GM18873 (cell line): ENCODE measurements around the gene NLRP8.
"Not testable (repeated sequence)": the region's sequence is repeated elsewhere in the genome, so short reads cannot be mapped to it uniquely, and the experiment has no call there.

Experiments used
- ATAC-seq: cut with Tn5 transposase; IDR thresholded peaks from one replicate; pipeline ENCODE4 v1.9.1; 2021; ENCODE audit warnings: mild to moderate bottlenecking, moderate library complexity, moderate number of reproducible peaks; ENCODE audit not compliant: unreplicated experiment, low FRiP score

NLRP8 gene

DNA sequence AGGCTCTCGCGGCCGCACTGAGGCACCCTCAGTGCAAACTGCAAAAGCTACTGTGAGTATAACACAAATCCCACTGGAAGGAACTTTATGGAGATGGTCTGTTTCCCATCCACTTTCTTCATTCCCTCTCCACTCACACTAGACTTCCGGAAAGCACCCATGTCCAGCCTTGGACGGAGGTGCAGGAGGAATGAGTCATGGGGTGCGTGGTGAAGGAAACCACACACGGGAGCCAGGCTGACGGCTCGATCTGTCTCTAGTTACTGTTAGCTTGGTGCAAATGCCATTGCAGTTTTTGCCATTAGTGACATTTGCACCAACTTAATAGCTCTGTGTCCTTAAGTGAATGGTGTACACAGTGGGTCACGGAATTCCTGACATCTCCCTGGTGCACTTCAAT, 14.6 kb downstream of the NLRP8 start:
- ATAC-seq = no peak

GRCh38 chr19:55973982-55974381, 26.4 kb downstream of the NLRP8 start:
- no peak for ATAC-seq

DNA sequence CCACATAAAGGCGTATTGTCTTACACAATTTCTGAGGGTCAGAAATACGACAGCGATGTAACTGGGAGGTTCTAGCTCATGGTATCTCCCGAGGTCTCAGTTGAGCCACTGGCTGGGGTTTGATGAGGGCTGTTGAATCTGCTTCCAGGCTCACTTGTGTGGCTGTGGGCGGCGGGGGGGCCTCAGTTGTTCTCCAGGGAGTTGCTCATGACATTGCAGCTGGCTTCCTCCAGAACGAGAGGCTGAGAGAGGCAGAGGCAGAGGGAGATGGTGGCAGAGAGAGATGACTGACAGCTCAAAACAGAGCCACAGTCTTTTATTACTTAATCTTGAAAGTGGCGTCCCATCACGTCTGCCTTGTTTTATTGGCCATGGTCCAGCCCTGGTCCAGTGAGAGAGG, 32.8 kb downstream of the NLRP8 start:
- ATAC-seq = no peak

DNA sequence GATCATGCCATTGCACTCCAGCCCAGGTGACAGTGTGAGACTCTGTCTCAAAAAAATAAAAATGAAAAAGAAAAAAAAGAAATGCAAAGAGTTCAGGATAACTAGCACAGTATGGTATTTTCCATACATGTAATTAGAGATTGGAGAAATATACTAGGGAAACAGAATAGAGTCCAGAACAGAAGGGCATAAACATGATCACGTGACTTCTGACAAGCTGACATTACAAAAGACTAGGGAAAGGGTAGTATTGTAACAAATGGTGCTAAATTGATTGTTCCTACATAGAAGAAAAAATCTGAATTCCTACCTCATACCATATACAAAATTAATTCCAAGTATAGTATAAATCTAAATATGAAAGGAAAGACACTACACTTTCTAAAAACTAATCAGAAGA, 37.6 kb downstream of the NLRP8 start:
- ATAC-seq = no peak

DNA sequence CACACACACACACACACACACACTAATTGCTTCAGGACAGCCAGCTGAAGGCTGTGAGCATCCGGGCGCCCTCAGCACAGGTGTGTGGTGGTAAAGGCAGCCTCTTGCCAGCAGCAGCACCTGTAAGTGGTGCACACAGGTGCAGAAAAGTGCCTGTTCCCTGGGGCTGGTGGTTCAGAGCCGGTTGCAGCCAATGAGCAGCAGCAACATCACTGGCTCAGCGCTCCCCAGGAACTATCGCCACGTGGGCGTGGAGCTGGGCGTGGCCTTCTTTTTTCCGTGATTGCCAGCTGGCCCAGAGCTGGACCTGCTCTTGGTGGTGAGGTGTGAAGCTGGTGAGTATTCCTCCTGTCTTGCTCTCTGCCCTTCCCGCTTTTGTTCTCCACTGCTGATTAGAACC, 38.9 kb downstream of the NLRP8 start, which contains the start of gene NLRP5:
TSS of gene NLRP5 (plus strand) at position 289 of the 400 bp plus-strand sequence.
- no peak for ATAC-seq

- ATAC-seq = no peak
Measured at GRCh38 chr19:55990831-55991230, 43.2 kb downstream of the NLRP8 start.

DNA sequence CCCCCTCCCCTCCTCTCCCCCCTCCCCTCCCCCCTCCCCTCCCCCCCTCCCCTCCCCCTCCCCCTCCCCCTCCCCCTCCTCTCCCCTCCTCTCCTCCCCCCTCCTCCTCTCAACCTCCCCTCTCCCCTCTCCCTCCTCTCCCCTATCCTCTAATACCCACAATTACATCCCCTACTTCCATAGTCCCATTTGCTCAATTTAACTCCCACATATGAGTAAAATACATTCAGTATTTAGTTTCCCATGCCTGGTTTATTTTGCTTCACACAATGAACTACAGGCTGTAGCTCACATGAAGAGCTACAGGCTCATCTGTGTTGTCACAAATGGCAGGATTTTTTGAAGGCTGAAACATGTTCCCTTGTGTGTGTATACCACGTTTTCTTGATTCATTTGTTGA, 45.9 kb downstream of the NLRP8 start:
- ATAC-seq = no peak

GRCh38 chr19:56014765-56015164, 67.1 kb downstream of the NLRP8 start:
- no peak for ATAC-seq

DNA sequence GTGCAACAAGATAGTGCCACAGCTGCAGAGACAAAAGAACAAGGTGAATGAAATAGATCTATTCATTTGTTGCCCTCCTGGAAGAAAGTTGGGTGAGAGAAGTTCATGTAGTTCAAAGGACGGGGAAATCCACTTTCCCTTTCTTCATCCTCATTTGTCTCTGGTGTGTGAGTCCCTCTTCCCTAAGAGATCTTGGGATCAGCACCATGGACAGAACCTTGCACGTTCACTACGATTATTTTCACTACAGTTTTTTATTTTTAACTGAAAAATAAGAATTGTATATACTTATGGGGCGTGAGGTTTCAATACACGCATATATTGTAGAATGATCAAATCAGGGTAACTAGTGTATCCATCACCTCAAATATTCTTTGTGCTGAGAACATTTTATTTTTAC, 68.1 kb downstream of the NLRP8 start:
- no peak for ATAC-seq

- ATAC-seq = not testable (repeated sequence)
Measured at GRCh38 chr19:56019325-56019724, 71.7 kb downstream of the NLRP8 start.

DNA sequence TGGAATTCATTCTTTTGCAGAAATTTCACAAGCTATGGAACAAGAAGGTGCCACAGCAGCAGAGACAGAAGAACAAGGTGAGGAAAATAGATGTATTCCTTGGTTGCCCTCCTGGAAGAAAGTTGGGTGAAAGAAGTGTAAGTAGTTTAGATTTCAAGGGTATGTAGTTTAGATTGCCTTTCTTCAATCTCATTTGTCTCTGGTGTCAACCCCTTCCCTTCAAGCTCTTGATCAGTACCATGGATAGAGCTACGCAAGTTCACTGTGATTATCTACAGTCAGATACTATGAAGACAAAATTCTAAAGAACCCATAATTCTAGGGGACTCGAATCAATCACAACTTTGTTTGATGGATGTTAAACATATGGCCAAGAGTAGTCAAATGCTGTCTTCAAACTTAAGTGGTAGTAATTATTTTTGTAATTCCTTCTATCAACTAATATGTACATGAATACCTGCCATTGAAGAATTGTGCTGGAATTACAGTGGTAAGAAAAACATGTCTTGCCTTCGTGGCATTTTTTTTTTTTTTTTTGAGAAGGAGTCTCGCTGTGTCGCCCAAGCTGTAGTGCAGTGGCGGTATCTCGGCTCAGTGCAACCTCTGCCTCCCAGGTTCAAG, 72.8 kb downstream of the NLRP8 start:
- ATAC-seq = not testable (repeated sequence)

DNA sequence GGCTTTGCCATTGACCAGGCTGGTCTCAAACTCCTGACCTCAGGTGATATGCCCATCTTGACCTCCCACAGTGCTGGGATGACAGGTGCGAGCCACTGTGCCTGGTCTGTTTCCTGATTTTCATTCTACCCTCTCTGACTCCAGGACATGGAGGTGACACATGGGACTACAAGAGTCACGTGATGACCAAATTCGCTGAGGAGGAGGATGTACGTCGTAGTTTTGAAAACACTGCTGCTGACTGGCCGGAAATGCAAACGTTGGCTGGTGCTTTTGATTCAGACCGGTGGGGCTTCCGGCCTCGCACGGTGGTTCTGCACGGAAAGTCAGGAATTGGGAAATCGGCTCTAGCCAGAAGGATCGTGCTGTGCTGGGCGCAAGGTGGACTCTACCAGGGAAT, 79.1 kb downstream of the NLRP8 start:
- no peak for ATAC-seq
